ENCODE results near the gene SNX10.

Gene SNX10

DNA sequence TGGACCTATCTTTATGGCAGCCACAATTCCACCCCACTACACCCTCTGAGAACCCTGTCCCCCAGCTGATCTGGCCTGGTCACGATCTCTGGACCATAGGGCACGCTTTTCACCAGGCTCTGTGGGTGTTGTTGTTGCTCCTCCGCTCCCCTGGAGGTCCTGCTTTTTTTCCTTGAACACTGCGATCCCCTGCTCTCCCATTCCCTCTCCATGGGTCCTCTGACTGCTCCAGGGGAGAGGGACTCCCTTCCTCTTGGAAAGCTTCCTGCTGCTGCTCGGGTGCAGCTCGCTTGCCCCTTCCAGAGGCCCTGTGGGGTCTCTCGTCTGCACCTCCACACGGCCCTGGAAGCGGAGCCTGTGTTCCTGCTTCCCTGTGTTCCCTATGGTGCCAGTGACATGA, 53.5 kb downstream of the SNX10 start:
- no peak overlapping the region for H3K4me3 ChIP-seq (ENCODE audit: low read depth, low read length)
- TF ChIP-seq, protein P1, sequence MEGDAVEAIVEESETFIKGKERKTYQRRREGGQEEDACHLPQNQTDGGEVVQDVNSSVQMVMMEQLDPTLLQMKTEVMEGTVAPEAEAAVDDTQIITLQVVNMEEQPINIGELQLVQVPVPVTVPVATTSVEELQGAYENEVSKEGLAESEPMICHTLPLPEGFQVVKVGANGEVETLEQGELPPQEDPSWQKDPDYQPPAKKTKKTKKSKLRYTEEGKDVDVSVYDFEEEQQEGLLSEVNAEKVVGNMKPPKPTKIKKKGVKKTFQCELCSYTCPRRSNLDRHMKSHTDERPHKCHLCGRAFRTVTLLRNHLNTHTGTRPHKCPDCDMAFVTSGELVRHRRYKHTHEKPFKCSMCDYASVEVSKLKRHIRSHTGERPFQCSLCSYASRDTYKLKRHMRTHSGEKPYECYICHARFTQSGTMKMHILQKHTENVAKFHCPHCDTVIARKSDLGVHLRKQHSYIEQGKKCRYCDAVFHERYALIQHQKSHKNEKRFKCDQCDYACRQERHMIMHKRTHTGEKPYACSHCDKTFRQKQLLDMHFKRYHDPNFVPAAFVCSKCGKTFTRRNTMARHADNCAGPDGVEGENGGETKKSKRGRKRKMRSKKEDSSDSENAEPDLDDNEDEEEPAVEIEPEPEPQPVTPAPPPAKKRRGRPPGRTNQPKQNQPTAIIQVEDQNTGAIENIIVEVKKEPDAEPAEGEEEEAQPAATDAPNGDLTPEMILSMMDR (IDR thresholded peaks at IDR 0.05; ENCODE audit: borderline replicate concordance, insufficient read depth, low read depth, low read length): no peak

DNA sequence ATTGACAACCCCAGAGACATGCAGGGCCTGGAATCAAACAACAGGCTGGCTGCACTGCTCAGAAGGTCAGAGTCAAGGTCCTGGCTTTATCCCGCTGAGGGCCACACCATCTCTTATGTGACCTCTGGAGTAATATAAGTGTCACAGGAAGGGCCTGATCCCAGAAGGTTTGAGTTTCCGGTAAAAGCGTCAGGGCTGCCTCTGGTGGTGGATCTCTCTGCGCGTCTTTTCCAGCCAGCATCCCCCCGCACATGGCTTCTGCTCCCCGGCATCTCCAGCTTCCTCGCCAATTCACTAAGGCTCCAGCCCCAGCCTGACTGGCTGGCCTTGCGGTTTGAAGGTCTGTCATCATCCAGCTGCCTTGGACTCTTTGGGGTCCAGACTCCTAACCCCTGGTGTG, 54.2 kb downstream of the SNX10 start:
- TF ChIP-seq, protein P1 (IDR thresholded peaks at IDR 0.05; ENCODE audit: borderline replicate concordance, insufficient read depth, low read depth, low read length): no peak
- H3K4me3 ChIP-seq (ENCODE audit: low read depth, low read length): no peak overlapping the region

DNA sequence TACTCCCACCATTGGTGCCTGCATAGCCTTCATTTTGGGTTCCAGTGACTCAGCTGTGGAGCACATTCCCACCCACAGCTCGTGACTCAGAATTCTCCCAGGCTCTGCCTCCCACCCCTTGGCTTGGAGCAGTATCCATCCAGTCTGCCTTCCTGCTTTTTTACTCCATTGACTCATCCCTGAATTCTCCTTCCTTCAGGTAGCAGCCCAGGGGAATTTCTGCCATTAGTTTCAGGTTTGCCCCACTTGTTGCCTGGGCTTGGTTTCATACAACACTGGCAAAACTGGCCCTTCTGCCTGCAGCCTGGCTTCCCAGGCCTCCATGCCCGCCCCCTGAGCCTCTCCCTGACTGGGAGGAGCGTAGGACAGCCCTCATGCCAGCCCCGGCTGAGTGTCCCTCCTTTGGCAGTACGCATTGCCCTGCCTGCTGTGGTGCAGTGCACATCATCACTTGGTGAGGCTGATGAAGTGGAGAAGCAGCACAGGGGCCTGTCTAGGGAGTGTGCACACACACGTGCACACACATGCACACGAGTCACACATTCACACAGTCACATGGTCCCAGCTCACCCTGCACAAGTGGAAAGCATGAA, 55.0 kb downstream of the SNX10 start:
- TF ChIP-seq, protein P1 (IDR thresholded peaks at IDR 0.05; ENCODE audit: borderline replicate concordance, insufficient read depth, low read depth, low read length): no peak
- H3K4me3 ChIP-seq (ENCODE audit: low read depth, low read length): no peak overlapping the region

DNA sequence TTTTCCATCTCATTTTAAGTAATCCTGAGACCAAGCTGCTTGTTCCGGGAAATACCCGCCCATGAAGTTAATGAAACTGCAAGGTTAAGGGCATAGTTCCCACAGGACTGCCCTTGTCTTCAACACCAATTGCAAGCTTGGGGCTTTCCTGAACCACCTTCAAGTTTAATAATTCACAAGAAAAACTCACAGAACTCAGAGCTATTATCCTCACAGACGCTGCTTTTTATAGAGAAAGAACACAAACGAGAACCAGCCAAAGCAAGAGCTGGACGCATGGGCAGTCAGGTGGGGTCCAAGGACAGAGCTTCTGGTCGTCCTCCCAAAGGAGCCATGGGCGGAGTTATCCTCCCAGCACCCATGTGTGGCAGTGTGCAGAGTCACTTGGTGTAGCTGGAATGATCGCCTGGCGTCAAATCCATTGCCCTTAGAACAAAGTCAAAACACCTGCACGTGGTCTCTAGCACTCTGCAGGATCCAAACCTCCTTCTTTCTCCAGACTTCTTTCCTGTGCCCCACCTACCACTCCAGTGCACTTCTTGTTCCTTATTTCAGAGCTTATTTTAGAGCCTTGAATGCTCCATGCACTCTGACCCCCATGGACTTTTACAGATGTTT, 56.7 kb downstream of the SNX10 start:
- TF ChIP-seq, protein P1 (IDR thresholded peaks at IDR 0.05; ENCODE audit: borderline replicate concordance, insufficient read depth, low read depth, low read length): no peak
- H3K4me3 ChIP-seq (ENCODE audit: low read depth, low read length): no peak overlapping the region

DNA sequence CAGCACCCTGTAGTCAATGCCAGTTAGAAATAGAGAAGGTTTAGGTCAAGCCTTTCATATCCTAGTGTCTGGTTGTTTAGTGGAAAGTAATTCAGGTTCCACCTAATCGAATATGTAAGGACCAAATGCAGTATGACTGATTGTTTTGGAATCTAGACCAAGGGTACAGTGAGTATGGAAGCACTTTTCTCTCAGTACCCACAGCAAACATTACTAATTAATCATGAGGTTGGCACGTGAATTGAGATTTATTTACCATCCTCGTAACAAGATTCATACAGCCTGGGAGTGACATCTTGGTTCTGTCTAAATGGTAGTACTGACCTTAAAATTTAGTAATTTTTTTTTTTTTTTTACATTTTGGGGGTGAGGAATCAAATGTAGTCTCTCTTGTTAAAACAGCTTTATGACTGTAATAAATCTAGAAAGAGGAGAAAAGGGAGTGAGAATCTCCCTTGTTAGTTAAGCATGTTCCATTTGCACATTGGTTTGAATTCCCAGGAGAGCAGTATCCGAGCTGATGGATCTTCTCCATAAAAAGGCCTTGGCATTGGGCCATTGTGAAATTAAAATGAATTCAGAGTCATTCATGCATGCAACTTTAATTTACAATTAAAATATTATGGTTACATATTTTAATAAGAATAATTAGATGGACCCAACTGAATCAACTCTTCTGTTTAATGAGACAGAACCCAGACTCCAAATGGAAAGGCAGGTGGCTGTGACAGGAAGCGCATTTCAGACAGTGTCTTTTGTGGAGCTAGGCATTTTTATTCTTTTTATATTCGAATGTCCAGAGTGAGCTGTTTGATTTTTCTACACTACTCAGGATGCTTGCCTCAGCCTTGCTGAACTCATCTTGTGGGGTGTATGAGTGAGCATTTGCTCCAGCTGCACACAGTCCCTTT, 57.6 kb downstream of the SNX10 start:
- TF ChIP-seq, protein P1 (IDR thresholded peaks at IDR 0.05; ENCODE audit: borderline replicate concordance, insufficient read depth, low read depth, low read length): no peak
- H3K4me3 ChIP-seq (ENCODE audit: low read depth, low read length): no peak overlapping the region

DNA sequence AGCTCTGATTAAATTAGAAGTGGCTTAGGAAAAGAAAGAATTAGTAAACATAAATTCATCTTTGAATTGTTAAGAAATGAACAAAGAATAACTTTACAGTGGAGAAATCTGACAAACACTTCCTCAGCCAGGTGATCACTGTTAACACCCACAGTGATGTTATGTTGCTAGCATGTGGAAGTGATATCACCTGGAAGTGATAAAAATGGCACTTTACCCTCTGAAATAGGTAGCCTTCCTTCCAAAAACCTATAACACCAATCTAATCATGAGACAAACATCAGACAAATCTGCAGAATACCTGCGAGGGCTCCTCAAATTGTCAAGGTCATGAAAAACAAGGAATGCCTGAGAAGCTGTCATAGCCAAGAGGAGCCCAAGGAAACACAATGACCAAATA, 59.5 kb downstream of the SNX10 start:
- TF ChIP-seq, protein P1 (IDR thresholded peaks at IDR 0.05; ENCODE audit: borderline replicate concordance, insufficient read depth, low read depth, low read length): no peak
- no peak overlapping the region for H3K4me3 ChIP-seq (ENCODE audit: low read depth, low read length)
